ENCODE measurements around the gene ABHD16B.

The ABHD16B gene

DNA sequence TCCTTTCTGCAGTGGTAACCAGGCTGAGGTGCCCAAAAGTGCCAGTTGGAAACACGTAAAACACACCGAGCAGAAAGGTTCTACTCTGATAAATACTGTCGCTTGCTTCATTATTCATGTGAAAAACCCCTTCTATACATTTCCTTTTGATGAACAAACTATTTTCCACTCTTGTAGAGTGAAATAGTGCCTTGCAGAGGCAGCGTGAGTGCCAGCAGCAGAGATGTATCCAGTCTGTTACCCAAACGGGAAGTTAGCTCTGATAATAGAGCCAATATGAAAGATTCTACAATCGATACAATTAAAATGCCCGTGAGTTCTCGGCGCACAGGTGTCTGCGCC, 31.7 kb upstream of the ABHD16B start:
- H3K4me3 ChIP-seq (ENCODE audit: low read depth, low read length): peak overlapping the region; percentile 49
- in situ Hi-C loops (cut with HindIII; ENCODE audit: low sequenced_read_pairs): no loop called here
- TF ChIP-seq, protein P1, sequence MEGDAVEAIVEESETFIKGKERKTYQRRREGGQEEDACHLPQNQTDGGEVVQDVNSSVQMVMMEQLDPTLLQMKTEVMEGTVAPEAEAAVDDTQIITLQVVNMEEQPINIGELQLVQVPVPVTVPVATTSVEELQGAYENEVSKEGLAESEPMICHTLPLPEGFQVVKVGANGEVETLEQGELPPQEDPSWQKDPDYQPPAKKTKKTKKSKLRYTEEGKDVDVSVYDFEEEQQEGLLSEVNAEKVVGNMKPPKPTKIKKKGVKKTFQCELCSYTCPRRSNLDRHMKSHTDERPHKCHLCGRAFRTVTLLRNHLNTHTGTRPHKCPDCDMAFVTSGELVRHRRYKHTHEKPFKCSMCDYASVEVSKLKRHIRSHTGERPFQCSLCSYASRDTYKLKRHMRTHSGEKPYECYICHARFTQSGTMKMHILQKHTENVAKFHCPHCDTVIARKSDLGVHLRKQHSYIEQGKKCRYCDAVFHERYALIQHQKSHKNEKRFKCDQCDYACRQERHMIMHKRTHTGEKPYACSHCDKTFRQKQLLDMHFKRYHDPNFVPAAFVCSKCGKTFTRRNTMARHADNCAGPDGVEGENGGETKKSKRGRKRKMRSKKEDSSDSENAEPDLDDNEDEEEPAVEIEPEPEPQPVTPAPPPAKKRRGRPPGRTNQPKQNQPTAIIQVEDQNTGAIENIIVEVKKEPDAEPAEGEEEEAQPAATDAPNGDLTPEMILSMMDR (IDR thresholded peaks at IDR 0.05; ENCODE audit: low read depth, low read length): no peak
- DNase-seq (ENCODE audit: low read depth, low spot score): no peak

DNA sequence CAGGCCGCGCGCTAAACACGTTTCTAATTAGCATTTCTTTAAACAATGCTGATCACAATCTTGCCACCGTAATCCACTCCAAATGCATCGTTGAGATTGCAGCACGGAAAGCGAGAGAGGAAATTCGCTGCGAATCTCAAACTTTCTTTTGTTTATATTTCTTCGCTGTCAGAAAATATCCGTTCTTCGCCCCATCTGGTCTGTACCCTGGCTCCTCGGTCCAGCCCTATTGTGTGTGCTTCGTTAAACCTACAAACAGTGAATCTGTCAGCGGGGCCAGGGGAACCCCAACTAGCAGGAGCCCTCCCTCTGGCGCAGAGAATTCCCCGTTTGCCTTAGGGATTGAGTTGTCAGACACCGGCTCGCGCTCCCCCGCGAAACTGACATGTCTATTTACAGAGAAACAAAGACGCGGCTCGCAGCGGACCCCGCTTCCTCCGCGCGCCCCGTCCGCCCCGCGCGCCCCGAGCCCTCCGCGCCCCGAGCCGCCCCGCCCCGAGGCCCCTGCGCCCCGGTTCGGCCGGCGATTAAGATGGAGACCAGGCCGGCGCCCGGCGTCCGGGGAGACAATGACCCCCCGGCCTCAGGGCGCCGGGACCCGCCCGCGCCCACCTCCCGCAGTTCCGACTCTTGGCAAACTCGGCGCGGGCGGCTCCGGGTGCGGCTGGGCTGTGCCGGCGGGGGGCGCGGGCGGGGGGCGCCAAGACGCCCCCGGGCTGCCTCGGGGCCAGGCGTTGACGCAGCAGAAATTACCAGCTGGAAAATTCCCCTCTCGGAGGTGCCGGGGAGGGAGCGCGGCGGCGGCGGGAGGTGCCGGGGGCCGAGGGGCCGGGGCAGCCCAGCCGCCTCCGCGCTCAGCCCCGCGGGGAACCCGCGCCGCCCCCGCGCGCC, 31.1 kb upstream of the ABHD16B start:
- DNase-seq (ENCODE audit: low read depth, low spot score): no peak
- TF ChIP-seq, protein P1 (IDR thresholded peaks at IDR 0.05; ENCODE audit: low read depth, low read length): no peak
- peak overlapping the region; percentile 49 for H3K4me3 ChIP-seq (ENCODE audit: low read depth, low read length)
- in situ Hi-C loops (cut with HindIII; ENCODE audit: low sequenced_read_pairs): no loop called here

DNA sequence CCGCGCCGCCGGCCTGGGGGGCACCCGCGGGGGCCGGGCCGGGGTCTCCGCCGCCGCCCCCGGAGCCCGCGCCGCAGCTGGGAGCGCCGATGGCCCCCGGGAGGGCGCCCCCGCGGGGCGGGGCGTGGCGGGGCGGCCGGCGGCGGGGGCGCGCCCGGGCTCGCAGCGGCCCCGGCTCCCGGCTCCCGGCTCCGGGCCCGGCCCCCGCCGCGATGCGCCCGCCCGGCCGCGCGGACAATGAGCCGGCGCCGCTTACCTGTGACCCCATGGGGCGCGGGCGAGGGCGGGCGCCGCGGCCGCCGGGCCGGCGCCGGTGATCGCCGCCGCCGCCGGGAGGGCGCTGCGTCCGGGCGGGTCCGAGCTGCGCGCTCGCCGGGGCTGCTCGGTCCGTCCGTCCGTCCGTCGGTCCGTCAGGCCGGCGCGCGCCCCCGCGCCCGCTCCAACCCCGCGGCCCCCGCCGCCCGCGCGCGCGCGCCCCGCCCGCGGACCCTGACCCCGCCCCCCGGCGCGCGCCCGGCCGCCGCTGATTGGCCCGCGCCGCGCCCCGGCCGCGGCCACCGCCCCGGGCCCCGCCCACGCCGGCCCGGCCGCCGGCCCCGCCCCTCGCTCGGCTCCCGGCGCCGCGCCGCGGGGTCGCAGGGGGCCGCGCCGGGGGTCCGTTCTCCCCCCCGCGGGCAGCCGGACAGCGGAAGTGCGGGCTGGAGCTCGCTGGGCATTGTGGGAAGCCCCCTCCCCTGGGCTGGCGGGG, 30.3 kb upstream of the ABHD16B start, which contains the start of gene ZBTB46:
Gene ZBTB46, minus strand, starts transcription at position 424 of the 748 bp plus-strand sequence. CDS start 40,507 bp downstream, outside the sequence.
- no peak for DNase-seq (ENCODE audit: low read depth, low spot score)
- TF ChIP-seq, protein P1 (IDR thresholded peaks at IDR 0.05; ENCODE audit: low read depth, low read length): no peak
- H3K4me3 ChIP-seq (ENCODE audit: low read depth, low read length): peak within 1 kb of the TSS; percentile 49
- in situ Hi-C loops (cut with HindIII; ENCODE audit: low sequenced_read_pairs): no loop called here

DNA sequence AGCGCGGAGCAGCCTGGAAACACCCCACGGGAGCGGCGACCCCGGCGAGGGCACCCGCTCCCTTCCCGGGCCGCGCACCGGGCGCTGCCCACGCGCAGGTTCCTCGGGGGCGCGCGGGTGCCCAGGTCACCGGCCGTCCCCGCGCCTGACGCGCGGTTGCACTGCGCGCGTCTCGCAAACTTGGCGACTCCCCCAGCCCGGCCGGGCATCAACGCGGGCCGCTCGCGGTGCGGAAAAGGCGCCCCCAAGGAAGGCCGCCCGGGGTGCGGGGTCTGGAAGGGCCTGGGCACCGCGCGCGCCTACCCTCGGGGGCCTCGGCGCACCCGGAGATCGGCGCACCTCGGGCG, 29.7 kb upstream of the ABHD16B start:
- peak overlapping the region; percentile 18 for H3K4me3 ChIP-seq (ENCODE audit: low read depth, low read length)
- in situ Hi-C loops (cut with HindIII; ENCODE audit: low sequenced_read_pairs): no loop called here
- TF ChIP-seq, protein P1 (IDR thresholded peaks at IDR 0.05; ENCODE audit: low read depth, low read length): no peak
- no peak for DNase-seq (ENCODE audit: low read depth, low spot score)

DNA sequence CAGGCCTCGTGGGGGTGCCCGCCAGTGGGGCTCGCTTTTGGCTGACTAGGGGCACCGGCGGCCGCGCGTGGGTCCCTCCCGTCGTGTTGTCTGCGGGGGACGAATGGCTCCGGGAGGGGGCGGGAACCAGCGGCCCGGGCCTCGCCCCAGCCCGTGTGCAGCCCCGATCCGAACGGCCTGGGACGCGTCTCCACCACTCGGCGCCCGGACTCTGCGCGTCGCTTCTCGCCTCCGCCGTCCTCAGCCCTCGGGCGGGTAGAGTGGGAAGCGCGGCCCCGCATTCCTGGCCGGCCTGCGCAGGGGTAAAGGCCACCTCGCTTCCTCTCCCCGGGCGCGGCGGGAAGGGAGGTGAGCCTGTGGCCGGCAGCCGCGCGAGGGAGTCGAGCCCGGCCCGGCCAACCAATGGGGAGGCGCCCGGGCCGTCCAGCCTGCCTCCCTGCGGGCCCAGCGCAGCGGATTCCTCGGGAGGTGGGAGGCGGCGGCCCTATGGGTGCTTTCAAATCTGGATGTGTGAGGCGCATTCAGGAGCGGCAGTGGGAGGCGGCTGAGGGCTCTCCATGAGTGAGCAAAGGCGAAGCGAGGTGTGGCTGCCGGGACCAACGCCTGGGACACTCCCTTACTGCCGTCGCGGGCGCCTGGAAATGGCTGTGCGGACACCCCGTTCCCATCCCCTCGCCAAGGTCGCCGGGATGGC, 29.2 kb upstream of the ABHD16B start:
- in situ Hi-C loops (cut with HindIII; ENCODE audit: low sequenced_read_pairs): no loop called here
- TF ChIP-seq, protein P1 (IDR thresholded peaks at IDR 0.05; ENCODE audit: low read depth, low read length): no peak

DNA sequence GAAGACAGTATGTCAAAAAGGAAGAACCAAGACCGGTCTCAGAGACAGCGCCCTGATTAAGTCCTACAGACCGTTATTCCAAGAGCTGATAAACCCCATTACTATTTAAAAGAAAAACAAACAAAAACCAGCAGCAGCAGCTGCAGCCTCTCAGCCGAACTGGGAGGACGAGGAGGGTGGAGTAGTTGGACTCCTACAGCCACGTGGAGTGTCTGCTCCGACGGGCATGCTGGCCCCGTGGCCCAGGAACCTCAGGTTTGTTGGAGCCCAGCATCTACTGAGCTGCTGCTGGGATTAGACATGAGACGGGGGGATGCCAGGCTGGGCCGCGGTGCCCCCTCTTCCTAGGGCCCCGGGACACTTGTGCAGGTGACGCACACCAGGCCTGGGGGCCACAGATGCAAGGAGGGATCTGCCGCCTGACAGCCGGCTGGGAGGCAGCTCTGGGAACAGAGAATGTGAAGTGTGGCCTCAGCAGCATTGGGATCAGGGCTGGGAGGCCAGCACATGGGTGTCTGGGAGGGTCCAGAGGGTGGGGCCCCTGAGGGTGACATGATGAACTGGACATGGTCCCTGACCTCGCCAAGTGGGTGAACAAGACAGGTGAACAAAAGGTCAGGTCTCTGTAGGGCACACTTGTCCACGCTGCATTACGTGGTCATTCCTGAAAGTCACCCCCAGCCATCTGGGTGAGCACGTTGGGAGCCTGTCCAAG, 27.4 kb upstream of the ABHD16B start:
- in situ Hi-C loops (cut with HindIII; ENCODE audit: low sequenced_read_pairs): no loop called here
- DNase-seq (ENCODE audit: low read depth, low spot score): peak; percentile 72
- TF ChIP-seq, protein P1 (IDR thresholded peaks at IDR 0.05; ENCODE audit: low read depth, low read length): no peak
- H3K4me3 ChIP-seq (ENCODE audit: low read depth, low read length): no peak overlapping the region

More for the DNA sequence above, 29.2 kb upstream of the ABHD16B start:
- no peak for DNase-seq (ENCODE audit: low read depth, low spot score)
- H3K4me3 ChIP-seq (ENCODE audit: low read depth, low read length): no peak overlapping the region

Measured in astrocyte of the spinal cord (primary cell).